Right lobe of liver (tissue), 4 donors: ENCODE measurements around the gene NTN1.

Source experiments
- POLR2A ChIP-seq: fragments of 450-650 bp; IDR thresholded peaks from one replicate; pipeline ENCODE4 v1.6.1; 2017; ENCODE audit warnings: antibody characterized with exemption, mild to moderate bottlenecking
- TF ChIP-seq, protein P1 (sequence below), 4 donors: fragments of 200-600 bp in 3 of 4; fragments of 450-650 bp in 1 of 4; IDR thresholded peaks; one replicate each; pipeline versions ENCODE4 v1.5.1 to v1.8.0; 2016 to 2022; ENCODE audit warnings: antibody characterized with exemption in 4 of 4, mild to moderate bottlenecking in 2 of 4
- donor health status: DM: no; HTN: no; CAD: no.
- donor health status: DM: no; HTN: no; CAD: no.
- donor health status: DM: no; HTN: yes; CAD: no.

- TF ChIP-seq, protein P1, sequence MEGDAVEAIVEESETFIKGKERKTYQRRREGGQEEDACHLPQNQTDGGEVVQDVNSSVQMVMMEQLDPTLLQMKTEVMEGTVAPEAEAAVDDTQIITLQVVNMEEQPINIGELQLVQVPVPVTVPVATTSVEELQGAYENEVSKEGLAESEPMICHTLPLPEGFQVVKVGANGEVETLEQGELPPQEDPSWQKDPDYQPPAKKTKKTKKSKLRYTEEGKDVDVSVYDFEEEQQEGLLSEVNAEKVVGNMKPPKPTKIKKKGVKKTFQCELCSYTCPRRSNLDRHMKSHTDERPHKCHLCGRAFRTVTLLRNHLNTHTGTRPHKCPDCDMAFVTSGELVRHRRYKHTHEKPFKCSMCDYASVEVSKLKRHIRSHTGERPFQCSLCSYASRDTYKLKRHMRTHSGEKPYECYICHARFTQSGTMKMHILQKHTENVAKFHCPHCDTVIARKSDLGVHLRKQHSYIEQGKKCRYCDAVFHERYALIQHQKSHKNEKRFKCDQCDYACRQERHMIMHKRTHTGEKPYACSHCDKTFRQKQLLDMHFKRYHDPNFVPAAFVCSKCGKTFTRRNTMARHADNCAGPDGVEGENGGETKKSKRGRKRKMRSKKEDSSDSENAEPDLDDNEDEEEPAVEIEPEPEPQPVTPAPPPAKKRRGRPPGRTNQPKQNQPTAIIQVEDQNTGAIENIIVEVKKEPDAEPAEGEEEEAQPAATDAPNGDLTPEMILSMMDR (IDR thresholded peaks at IDR 0.05) = no peak
- TF ChIP-seq POLR2A = no peak
These were observed 217.3 kb downstream of the NTN1 start for GRCh38 chr17:9238340-9239245.
